Activated T-cell treated with anti-CD3 and anti-CD28 coated beads, Interleukin-2, amount 50 U/mL, for 4 hours (primary cell): ENCODE data around the gene AGPAT2. TPM values are rescaled to one million over a fixed set of nuclear protein-coding genes. Genes with fewer than 3 reads are reported as not detected.

Source experiments
- ATAC-seq, 2 donors: fragments of 200-7000 bp; cut with Tn5 transposase; one replicate each; pipeline ENCODE4 v1.10.0; 2021
- DNase-seq: peaks from one replicate; pipeline ENCODE4 v3.0.0-alpha.2; 2020
- H3K27me3 Mint-ChIP-seq: one replicate; pipeline ENCODE4 v1.8.0; 2021; ENCODE audit warnings: low read depth, mixed read lengths
- H3K36me3 Mint-ChIP-seq: one replicate; pipeline ENCODE4 v1.8.0; 2022; ENCODE audit warnings: mixed read lengths; ENCODE audit not compliant: insufficient read depth
- H3K4me1 Mint-ChIP-seq: one replicate; pipeline ENCODE4 v1.8.0; 2021; ENCODE audit warnings: low read depth, mixed read lengths
- H3K4me3 Mint-ChIP-seq: one replicate; pipeline ENCODE4 v1.8.0; 2021; ENCODE audit warnings: mild to moderate bottlenecking, moderate library complexity, mixed read lengths
- H3K9me3 Mint-ChIP-seq: one replicate; pipeline ENCODE4 v1.8.0; 2021; ENCODE audit warnings: mixed read lengths
- total RNA-seq, 3 donors: library from RNA; stranded (reverse); gene quantifications; one replicate each; pipeline ENCODE4 v1.2.1, GENCODE V29; 2021

AGPAT2 gene
- total RNA-seq, 3 donors from 2014 or later: 11.4 to 14.3 (median 11.7) TPM

DNA sequence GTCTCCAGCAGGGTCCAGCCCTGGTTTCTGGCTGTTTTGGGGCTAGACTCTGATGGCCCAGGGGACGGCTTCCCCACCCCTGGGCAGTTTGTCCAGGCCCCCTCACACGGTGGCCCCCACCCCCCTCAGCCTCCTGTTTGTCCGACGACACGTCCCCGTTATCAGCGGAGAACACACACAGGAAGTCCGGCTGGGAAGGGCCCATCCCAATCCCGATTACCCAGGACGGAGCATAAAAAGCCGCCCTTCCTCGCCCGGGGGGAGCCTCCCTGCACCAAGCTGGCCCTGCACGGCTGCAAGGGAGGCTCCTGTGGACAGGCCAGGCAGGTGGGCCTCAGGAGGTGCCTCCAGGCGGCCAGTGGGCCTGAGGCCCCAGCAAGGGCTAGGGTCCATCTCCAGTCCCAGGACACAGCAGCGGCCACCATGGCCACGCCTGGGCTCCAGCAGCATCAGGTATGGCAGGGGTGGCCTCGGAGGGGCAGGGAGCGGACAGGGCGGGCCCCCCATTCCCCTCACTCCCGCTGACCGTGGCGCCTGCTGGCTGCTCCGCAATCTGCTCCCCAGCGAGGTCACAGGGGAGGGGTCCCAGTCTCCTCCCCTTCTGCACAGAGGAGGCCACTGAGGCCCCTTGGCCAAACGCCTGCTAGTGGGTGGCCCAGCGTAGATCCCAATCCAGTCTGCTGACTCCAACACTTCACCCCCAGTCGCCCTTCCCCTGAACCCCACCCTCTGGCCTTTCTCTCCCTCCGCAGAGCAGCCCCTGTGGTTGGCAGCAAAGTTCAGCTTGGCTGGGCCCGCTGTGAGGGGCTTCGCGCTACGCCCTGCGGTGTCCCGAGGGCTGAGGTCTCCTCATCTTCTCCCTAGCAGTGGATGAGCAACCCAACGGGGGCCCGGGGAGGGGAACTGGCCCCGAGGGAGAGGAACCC lies 24.3 kb downstream of the AGPAT2 start, which contains the start of gene EGFL7:
Gene EGFL7, plus strand, starts transcription at position 261 of the 926 bp plus-strand sequence. CDS start 5,367 bp downstream, outside the sequence.
- H3K27me3 Mint-ChIP-seq: peaks cover 24% of the 10 kb centered on the region
- no peaks in the 10 kb centered on the region for H3K9me3 Mint-ChIP-seq
- ATAC-seq: no peak
- H3K4me1 Mint-ChIP-seq: peaks cover 10% of the 10 kb centered on the region
- no peak for DNase-seq
- H3K4me3 Mint-ChIP-seq: no peak within 1 kb of the TSS
- no peaks in the 10 kb centered on the region for H3K36me3 Mint-ChIP-seq

DNA sequence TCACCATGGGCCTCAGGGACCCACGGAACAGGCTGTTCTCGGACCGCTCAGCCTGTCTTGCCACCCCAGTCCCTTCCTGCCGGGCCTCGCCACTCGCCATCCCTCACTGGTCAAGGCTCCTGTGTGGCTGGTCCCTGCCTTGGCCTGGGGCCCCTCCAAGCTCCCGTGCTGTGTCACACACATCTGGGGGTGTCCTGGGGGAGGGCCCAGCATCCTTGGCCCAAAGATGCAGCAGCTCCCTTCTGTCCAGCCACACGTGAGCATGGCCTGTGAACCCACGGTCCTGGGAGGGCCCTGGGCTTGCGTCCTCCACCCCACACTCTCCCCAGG lies 25.0 kb downstream of the AGPAT2 start:
- ATAC-seq: no peak
- peaks cover 30% of the 10 kb centered on the region for H3K27me3 Mint-ChIP-seq
- DNase-seq: no peak
- peaks cover 12% of the 10 kb centered on the region for H3K4me1 Mint-ChIP-seq
- H3K36me3 Mint-ChIP-seq: no peaks in the 10 kb centered on the region
- H3K4me3 Mint-ChIP-seq: no peak overlapping the region
- H3K9me3 Mint-ChIP-seq: no peaks in the 10 kb centered on the region

DNA sequence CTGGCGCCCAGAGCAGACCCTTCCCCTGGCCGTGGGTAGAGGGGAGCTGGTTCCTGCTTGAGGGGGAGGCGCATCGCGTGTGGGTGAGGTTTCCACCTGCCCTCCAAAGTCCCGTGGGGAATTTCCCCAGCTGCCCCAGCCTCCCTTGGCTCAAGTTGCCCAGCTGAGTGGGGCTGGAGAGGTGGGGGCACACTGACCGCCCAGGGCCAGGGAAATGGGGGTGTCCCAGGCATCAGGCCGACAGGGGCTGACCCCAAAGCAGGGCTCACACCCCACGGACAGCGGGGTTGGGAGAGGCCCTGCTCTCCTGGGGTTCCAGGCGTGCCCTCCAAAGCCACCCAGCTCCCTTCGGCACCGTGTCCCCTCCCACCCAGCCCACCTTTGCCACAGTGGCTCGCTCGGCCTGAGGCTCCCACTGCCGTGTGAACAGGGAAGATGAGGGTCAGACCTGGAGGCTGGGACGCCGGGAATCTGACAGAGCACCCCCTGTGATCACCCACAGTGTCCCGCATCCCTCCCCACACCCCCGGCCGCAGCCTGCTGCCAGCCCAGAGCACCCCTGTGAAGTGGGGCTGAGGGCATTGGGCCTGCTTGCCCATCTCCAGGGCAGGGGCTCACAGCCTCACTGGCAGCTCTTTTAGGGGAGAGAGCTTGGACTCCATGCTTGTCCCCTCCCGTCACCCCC lies 25.5 kb downstream of the AGPAT2 start:
- no peak for ATAC-seq
- Mint-ChIP-seq H3K27me3 (peaks cover 33% of the 10 kb centered on the region), H3K4me1 (peaks cover 12% of the 10 kb centered on the region), H3K9me3 (no peaks in the 10 kb centered on the region), H3K4me3 (no peak overlapping the region), H3K36me3 (no peaks in the 10 kb centered on the region)
- no peak for DNase-seq

DNA sequence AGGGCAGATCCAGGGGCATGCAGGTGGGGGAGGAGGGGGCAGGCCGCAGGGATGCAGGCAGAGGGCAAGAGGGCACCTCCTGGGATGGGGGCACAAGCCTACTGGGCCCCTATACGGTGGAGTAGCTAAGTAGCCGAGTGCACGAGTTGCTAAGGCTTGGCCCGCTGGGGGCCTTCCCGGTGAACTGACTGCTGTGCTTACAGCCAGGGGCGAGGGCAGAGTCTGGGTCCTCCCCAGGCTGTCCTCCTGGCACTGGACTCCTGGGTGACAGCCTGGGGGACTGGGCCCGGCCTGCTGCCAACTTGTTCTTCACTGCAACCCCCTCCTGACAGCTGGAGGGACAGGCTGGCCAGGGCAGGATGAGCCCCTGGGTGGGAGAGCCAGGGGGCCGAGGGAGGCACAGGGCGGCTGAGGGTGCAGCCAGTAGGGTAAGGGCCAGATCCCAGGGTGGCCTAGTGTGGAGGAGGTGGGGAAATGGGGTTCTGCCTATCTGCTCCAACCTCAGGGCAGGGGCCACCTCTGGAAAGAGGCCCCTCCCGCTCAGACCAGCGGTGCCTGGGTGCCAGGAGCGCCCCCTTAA lies 26.2 kb downstream of the AGPAT2 start:
- H3K9me3 Mint-ChIP-seq: no peaks in the 10 kb centered on the region
- H3K4me3 Mint-ChIP-seq: no peak overlapping the region
- H3K4me1 Mint-ChIP-seq: peaks cover 15% of the 10 kb centered on the region
- H3K27me3 Mint-ChIP-seq: peaks cover 34% of the 10 kb centered on the region
- DNase-seq: no peak
- no peak for ATAC-seq
- H3K36me3 Mint-ChIP-seq: no peaks in the 10 kb centered on the region

DNA sequence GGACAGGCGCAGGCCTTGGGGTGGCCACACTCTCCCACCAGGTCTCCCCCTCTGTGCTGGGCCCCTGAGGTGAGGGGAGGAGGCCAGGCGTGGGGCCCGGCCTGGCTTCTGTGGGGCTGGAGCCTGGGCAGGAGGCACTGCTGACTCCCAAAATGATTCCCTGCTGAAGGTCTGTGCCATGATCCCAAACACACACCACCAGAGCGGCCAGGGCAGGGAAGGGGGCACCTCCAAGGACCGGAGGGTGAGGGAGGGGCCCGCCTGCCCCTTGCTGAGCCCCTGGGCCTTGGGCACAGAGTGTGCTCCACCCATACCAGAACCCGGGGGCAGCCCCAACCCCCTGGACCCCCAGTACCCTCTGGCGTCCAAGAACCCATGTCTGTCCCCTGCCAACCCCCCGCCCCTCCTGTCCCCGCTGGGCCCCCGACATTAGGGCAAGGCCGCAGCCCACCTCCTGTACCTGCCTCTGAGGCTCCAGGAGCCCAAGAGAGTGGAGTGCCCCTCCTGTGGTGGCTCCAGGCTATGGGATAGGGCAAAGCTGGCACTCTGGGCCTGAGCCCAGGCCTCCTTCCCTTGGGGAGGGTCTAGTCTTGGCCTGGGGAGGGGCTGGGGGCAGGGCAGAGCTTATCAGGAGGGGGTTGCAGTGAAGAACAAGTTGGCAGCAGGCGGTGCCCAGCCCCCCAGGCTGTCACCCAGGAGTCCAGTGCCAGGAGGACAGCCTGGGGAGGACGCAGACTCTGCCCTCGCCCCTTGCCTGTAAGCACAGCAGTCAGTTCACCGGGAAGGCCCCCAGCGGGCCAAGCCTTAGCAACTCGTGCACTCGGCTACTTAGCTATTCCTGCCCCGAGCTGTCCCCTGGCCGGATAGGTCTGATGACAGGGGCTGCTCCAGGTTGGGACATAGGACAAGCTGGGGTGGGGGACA lies 27.1 kb downstream of the AGPAT2 start:
- no peak for DNase-seq
- H3K4me3 Mint-ChIP-seq: no peak overlapping the region
- peaks cover 41% of the 10 kb centered on the region for H3K27me3 Mint-ChIP-seq
- no peaks in the 10 kb centered on the region for H3K9me3 Mint-ChIP-seq
- peaks cover 17% of the 10 kb centered on the region for H3K4me1 Mint-ChIP-seq
- no peaks in the 10 kb centered on the region for H3K36me3 Mint-ChIP-seq
- ATAC-seq: no peak

DNA sequence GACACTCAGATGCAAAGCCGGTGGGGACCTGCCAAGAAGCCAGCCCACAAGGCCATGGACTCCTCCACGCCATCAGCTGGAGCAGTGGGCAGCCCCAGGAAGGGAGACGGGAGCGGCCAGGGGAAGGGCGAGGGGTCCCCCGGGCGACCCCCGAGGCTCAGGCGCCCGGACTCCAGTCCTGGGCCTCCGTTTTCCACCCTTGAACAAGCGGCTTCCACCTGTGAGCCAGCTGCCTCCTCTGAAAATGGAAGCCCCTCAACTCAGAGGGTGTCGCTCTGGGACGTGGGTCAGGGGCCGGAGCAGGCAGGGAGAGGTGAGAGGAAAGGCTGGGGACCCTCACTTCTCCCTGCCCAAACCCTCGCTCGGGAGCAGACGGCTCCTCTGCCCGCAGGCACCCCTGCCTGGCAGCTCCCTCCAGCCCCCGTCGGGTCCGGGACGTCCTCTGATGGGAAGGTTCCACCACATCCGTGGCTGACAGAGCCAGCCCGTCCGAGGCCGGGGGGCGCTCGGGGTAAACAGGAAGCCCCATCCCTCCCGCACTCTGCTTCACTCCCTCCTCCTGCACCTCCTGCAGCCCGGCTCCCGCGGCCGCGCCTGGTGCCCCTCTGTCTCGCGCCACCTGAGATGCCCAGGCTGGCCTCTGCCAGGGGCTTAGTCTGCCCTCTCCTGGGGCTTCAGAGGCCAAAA lies 28.3 kb downstream of the AGPAT2 start:
- H3K4me3 Mint-ChIP-seq: no peak overlapping the region
- ATAC-seq: peak; percentile 20 to 46
- DNase-seq: no peak

DNA sequence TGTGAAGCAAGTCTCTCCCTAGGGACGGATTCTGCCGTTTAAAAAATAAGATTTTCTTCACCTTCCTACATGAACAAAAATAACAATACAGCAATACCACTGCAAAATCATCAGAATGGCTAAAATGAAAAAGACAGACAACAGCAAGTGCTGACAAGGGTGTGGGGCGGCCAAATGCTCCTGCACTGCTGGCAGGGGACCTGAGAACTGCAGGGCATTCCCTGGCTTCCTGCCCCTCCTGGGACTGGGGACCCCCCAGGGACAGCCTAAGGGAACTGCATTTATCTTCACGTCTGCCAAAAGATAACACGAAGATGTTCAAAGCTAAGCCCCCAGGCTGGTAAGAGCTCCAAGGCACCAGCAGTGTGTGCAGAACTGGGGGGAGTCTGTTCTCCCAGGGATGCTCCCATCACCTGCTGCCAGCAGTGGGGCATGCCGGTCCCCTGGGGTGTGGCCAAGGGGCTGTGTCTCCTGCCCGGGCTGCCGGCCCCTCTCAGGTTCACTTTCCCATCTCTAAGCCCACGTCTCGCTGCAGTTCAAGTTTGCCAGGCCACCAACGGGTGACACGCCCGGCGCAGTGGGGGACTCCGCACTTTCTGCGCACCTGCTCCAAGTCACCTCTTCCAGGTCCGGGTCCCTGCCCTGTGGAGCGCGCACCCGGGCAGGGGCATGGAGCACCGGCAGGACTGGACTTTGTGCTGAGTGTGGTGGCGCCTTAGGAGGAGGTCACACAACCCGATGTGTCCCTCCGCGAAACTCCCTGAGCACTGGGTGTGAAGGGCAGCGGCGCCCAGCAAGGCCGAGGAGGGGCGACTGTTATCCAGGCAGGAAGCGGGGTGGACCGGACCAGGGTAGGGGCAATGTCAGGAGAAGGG lies 29.0 kb downstream of the AGPAT2 start:
- Mint-ChIP-seq H3K4me1 (peaks cover 13% of the 10 kb centered on the region), H3K27me3 (peaks cover 44% of the 10 kb centered on the region), H3K4me3 (no peak overlapping the region), H3K36me3 (no peaks in the 10 kb centered on the region), H3K9me3 (no peaks in the 10 kb centered on the region)
- ATAC-seq (peak in 1 of 2 donors; percentile 21), DNase-seq (no peak)

More for the DNA sequence above, 28.3 kb downstream of the AGPAT2 start:
- H3K36me3 Mint-ChIP-seq: no peaks in the 10 kb centered on the region
- H3K27me3 Mint-ChIP-seq: peaks cover 46% of the 10 kb centered on the region
- H3K4me1 Mint-ChIP-seq: peaks cover 13% of the 10 kb centered on the region
- no peaks in the 10 kb centered on the region for H3K9me3 Mint-ChIP-seq

DNA sequence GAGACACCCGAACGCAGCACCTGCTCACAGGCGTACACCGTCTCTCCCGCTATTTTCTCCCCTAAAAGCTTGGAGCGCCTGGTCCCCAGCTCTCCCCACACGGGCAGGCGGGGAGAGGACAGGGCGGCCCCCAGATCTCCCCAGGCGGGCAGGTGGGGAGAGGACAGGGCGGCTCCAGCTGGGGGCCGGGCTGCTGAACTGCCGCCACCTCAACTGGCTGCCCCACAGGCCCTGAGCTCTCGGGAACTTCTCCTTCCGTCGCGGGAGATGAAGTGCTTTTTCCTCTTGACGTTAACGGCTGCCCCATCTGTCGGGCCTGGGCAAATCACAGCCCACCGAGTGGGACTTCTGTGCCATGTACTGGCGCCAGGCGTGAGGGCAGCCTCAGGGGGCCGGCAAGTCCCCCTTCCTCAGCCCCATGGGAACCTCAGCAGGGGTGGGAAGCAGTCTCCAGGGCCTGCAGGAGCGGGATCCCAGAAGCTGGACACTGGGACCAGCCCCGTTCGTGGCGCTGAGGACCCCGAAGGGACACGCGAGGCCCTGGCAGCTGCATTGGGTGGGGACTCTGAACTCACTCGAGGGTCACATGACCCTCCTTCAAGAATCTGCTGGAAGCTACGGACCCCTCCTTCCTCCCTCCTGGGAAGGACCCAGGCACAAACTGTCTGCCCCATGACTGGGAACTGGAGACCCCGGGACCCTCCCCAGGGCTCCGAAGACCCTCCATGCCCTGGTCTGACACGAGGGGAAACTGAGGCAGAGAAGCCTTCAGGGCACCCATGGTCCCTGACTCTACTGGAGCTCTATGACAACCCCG lies 30.3 kb downstream of the AGPAT2 start:
- Mint-ChIP-seq H3K27me3 (peaks cover 51% of the 10 kb centered on the region), H3K9me3 (no peaks in the 10 kb centered on the region), H3K4me3 (no peak overlapping the region), H3K4me1 (peaks cover 13% of the 10 kb centered on the region), H3K36me3 (no peaks in the 10 kb centered on the region)
- DNase-seq (no peak), ATAC-seq (no peak)

DNA sequence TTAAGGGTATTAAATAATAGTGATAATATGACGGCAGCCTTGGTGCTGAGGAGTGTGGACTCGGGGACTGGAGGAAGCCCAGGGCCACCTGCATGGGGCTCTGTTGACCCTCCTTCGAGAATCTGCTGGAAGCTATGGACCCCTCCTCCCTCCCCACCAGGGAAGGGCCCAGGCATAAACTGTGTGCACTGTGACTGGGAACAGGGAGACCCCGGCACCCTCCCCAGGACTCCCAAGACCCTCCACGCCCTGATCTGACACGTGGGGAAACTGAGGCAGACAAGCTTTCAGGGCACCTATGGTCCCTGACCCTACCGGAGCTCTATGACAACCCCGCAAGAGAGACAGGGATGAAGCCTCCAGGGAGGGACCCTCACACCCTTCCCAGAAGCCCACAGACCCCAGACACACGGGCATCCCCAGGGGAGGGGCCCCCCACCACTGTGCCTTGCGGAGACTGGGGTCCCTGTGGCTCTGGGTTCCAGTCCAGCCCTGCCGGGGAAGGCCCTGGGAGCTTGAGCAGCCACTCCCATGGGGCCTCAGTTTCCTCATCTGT lies 31.0 kb downstream of the AGPAT2 start:
- peaks cover 54% of the 10 kb centered on the region for H3K27me3 Mint-ChIP-seq
- DNase-seq (no peak), ATAC-seq (no peak)
- peaks cover 13% of the 10 kb centered on the region for H3K4me1 Mint-ChIP-seq
- H3K4me3 Mint-ChIP-seq: no peak overlapping the region
- H3K9me3 Mint-ChIP-seq: no peaks in the 10 kb centered on the region
- no peaks in the 10 kb centered on the region for H3K36me3 Mint-ChIP-seq

DNA sequence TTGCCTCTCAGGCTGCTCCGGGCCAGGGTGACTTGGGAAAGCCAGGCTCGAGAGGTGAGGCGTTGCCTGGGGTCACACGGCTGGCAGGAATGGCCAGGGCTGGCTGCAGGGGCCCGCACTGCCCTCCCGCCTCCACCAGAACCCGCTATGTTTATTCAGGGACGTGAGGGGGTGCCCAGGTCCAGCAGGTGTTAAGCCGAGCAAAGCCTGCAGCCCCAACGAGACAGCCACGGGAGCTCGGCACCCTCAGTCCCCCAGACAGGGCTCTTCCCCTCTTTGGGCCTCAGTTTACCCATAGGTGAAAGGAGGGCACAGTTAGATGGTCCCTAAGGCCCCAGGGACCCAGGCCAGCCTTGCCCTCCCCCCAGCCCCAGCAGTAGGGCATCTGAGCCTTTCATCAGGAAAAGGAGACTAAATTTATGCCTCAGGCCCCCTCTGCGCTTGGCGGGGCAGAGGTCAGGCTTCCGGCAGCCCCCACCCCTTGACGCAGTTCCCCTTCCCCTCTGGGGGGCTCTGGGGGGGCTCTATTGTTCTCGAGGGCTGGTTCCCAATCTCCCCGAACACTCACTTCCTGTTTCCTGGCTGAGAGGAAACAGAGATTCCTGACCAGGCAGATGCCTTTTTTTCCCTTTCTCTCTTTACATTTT lies 31.6 kb downstream of the AGPAT2 start:
- Mint-ChIP-seq H3K4me1 (peaks cover 13% of the 10 kb centered on the region), H3K9me3 (no peaks in the 10 kb centered on the region), H3K4me3 (no peak overlapping the region), H3K27me3 (peaks cover 54% of the 10 kb centered on the region), H3K36me3 (no peaks in the 10 kb centered on the region)
- DNase-seq (no peak), ATAC-seq (no peak)

DNA sequence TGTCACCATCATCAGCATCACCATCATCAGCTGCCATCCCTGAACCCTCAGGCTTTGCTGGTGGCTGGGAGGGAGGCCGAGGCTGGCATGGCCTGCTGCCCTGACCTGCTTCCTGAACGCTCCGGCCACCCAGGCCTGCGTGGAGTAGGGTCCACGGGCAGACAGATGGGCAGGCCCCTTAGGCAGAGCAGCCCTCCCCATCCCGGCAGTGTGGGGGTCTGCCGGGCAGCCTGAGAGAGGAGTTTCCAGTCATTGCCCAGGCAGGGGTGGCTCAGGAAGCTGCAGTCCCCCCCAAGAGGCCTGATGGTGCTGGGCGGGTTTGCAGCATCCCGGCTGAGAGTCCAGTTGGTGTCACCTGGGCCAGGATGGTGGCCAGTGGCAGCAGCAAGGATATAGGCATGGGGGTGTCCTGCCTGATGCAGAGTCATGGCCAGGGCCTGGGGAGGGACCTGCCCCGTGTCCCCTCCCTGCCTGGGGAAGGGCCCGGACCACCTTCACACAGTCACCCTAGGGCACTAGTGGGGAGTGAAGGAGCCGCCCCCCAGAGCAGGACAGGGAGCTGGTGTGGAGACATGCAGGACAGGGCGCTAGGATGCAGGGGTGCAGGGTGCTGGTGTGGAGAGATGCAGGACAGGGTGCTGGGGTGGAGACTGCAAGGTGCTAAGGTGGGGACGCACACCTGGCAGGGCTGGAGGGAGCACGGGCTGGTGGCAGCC lies 32.3 kb downstream of the AGPAT2 start:
- H3K4me3 Mint-ChIP-seq: no peak overlapping the region
- ATAC-seq: no peak

More for the DNA sequence above, 32.3 kb downstream of the AGPAT2 start:
- no peaks in the 10 kb centered on the region for H3K36me3 Mint-ChIP-seq
- H3K4me1 Mint-ChIP-seq: peaks cover 13% of the 10 kb centered on the region
- H3K27me3 Mint-ChIP-seq: peaks cover 54% of the 10 kb centered on the region
- H3K9me3 Mint-ChIP-seq: no peaks in the 10 kb centered on the region
- no peak for DNase-seq
